GM23338 (cell line): ENCODE results near the gene CTDSPL. TPM values are rescaled to one million over a fixed set of nuclear protein-coding genes. Genes with fewer than 3 reads are reported as not detected.

Source experiments
- ATAC-seq: fragments of 200-7000 bp; cut with Tn5 transposase; 3 replicates; pipeline ENCODE4 v1.9.1; 2020
- DNase-seq: peaks from one replicate; pipeline ENCODE4 v3.0.0-alpha.2; 2015; ENCODE audit warnings: low spot score
- H2AFZ ChIP-seq: fragments of 200-600 bp; sonication (generic); 2 replicates; pipeline ENCODE4 v1.8.0; 2016; ENCODE audit warnings: antibody characterized with exemption, mild to moderate bottlenecking, moderate library complexity
- H3F3A ChIP-seq: fragments of 200-600 bp; sonication (generic); replicated peaks from 2 replicates; pipeline ENCODE4 v1.8.0; 2017; ENCODE audit warnings: antibody characterized with exemption, mixed run types, low read depth
- H3K27ac ChIP-seq: fragments of 200-600 bp; sonication (generic); 2 replicates; pipeline ENCODE4 v1.6.1; 2016; ENCODE audit warnings: low read depth
- H3K27me3 ChIP-seq: fragments of 200-600 bp; sonication (generic); 2 replicates; pipeline ENCODE4 v1.8.0; 2016; ENCODE audit warnings: mild to moderate bottlenecking, mixed run types, moderate library complexity; ENCODE audit not compliant: insufficient read depth
- H3K36me3 ChIP-seq: fragments of 200-600 bp; sonication (generic); 2 replicates; pipeline ENCODE4 v1.8.0; 2016; ENCODE audit warnings: mild to moderate bottlenecking; ENCODE audit not compliant: insufficient read depth
- H3K4me1 ChIP-seq: fragments of 200-600 bp; sonication (generic); 2 replicates; pipeline ENCODE4 v1.8.0; 2016; ENCODE audit warnings: mild to moderate bottlenecking, moderate library complexity; ENCODE audit not compliant: insufficient read depth
- H3K4me2 ChIP-seq: fragments of 200-600 bp; sonication (generic); 2 replicates; pipeline ENCODE4 v1.7.1; 2017; ENCODE audit warnings: mixed run types
- H3K4me3 ChIP-seq: fragments of 200-600 bp; sonication (generic); 2 replicates; pipeline ENCODE4 v1.6.1; 2016; ENCODE audit warnings: mixed run types
- H3K79me2 ChIP-seq: fragments of 200-600 bp; sonication (generic); replicated peaks from 2 replicates; pipeline ENCODE4 v1.8.0; 2017; ENCODE audit warnings: mild to moderate bottlenecking; ENCODE audit not compliant: insufficient read depth
- H3K9me2 ChIP-seq: fragments of 200-600 bp; sonication (generic); 2 replicates; pipeline ENCODE4 v1.8.0; 2017; ENCODE audit not compliant: insufficient read depth
- H4K20me1 ChIP-seq: fragments of 200-600 bp; sonication (generic); replicated peaks from 2 replicates; pipeline ENCODE4 v1.8.0; 2017; ENCODE audit warnings: mild to moderate bottlenecking; ENCODE audit not compliant: insufficient read depth
- H3K27ac Mint-ChIP-seq: 2 replicates; pipeline ENCODE4 v1.8.0; 2020; ENCODE audit warnings: inconsistent platforms, mild to moderate bottlenecking, moderate library complexity, mixed read lengths
- H3K27me3 Mint-ChIP-seq: 3 replicates; pipeline ENCODE4 v1.8.0; 2022; ENCODE audit warnings: low read depth, mild to moderate bottlenecking, moderate library complexity, mixed read lengths, inconsistent platforms; ENCODE audit not compliant: insufficient read depth, poor library complexity
- H3K36me3 Mint-ChIP-seq: 3 replicates; pipeline ENCODE4 v1.8.0; 2021; ENCODE audit warnings: low read depth, mild to moderate bottlenecking, inconsistent platforms, moderate library complexity, mixed read lengths
- H3K4me1 Mint-ChIP-seq: 3 replicates; pipeline ENCODE4 v1.8.0; 2020; ENCODE audit warnings: mild to moderate bottlenecking, inconsistent platforms, mixed read lengths
- H3K4me3 Mint-ChIP-seq: 3 replicates; pipeline ENCODE4 v1.8.0; 2021; ENCODE audit warnings: moderate library complexity, mild to moderate bottlenecking, inconsistent platforms, mixed read lengths
- H3K9me3 Mint-ChIP-seq: 3 replicates; pipeline ENCODE4 v1.8.0; 2020; ENCODE audit warnings: moderate library complexity, mild to moderate bottlenecking, inconsistent platforms, mixed read lengths
- CREB1 ChIP-seq: fragments of 250-450 bp; sonication (Bioruptor Pico); IDR thresholded peaks from 2 replicates; pipeline ENCODE4 v1.5.0; 2020; ENCODE audit warnings: low read depth, mild to moderate bottlenecking, moderate library complexity
- EZH2 ChIP-seq: fragments of 200-600 bp; sonication (generic); IDR thresholded peaks from one replicate; pipeline ENCODE4 v1.8.0; 2017; ENCODE audit warnings: antibody characterized with exemption, mild to moderate bottlenecking, low read depth; ENCODE audit not compliant: unreplicated experiment
- NANOG ChIP-seq: IDR thresholded peaks from 2 replicates; pipeline ENCODE4 v1.6.1; 2016; ENCODE audit warnings: antibody characterized with exemption, borderline replicate concordance
- POLR2AphosphoS5 ChIP-seq: IDR thresholded peaks from 2 replicates; pipeline ENCODE4 v1.6.1; 2016; ENCODE audit warnings: antibody characterized with exemption, low read depth
- STAT1 ChIP-seq: IDR thresholded peaks from one replicate; pipeline ENCODE4 v1.6.1; 2016; ENCODE audit warnings: antibody characterized with exemption; ENCODE audit not compliant: unreplicated experiment
- ZNF114 ChIP-seq: fragments of 250-450 bp; sonication (Bioruptor Pico); IDR thresholded peaks from 2 replicates; pipeline ENCODE4 v1.5.0; 2020; ENCODE audit warnings: mild to moderate bottlenecking, moderate library complexity
- polyA plus RNA-seq: library from polyadenylated mRNA; unstranded; fragments of >200 nt; fragmentation: Nextera tagmentation; extraction: Ambion mirVana; gene quantifications from 2 replicates; pipeline ENCODE4 v1.2.1, GENCODE V29; 2016
- total RNA-seq: library from RNA; depleted of rRNA; stranded (reverse); fragments of >200 nt; shearing (Covaris generic); gene quantifications from 2 replicates; pipeline ENCODE4 v1.2.3, GENCODE V29; 2014
- TF ChIP-seq, protein P1 (sequence below): fragments of 250-450 bp; sonication (Bioruptor Pico); IDR thresholded peaks from 2 replicates; pipeline ENCODE4 v1.5.0; 2020; ENCODE audit warnings: mild to moderate bottlenecking, moderate library complexity
- TF ChIP-seq, protein P2 (sequence below), 2 experiments: fragments of 200-600 bp in 1 of 2; sonication (generic) in 1 of 2; conservative IDR thresholded peaks; 2 replicates each; pipeline versions ENCODE4 v1.5.1 to v1.6.1; 2016 to 2017; ENCODE audit warnings: antibody characterized with exemption in 2 of 2, low read depth in 2 of 2, mild to moderate bottlenecking in 2 of 2, moderate library complexity in 1 of 2

Gene CTDSPL
- total and polyA plus RNA-seq, 2 experiments from 2014 or later: 23.2 to 42.0 TPM

DNA sequence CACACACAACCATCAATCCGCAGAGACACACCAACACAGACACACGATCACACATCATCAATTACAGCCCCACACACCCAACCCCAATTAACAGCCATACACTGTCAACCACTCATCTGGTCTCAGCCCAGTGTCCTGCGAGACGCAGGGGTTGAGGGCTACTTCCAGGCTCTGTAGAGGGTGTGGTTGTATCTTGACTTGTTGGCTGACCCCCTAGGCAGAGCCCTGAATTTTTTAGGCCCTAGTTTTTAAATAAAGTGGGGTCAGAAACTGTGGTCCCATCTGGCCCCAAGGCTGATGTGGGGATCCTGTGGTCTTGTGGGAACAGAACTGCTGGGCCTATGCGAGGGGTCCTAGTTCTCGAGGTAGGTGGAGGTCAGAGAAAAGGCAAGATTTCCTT lies 138.2 kb downstream of the CTDSPL start (continued):
- TF ChIP-seq, protein P1, sequence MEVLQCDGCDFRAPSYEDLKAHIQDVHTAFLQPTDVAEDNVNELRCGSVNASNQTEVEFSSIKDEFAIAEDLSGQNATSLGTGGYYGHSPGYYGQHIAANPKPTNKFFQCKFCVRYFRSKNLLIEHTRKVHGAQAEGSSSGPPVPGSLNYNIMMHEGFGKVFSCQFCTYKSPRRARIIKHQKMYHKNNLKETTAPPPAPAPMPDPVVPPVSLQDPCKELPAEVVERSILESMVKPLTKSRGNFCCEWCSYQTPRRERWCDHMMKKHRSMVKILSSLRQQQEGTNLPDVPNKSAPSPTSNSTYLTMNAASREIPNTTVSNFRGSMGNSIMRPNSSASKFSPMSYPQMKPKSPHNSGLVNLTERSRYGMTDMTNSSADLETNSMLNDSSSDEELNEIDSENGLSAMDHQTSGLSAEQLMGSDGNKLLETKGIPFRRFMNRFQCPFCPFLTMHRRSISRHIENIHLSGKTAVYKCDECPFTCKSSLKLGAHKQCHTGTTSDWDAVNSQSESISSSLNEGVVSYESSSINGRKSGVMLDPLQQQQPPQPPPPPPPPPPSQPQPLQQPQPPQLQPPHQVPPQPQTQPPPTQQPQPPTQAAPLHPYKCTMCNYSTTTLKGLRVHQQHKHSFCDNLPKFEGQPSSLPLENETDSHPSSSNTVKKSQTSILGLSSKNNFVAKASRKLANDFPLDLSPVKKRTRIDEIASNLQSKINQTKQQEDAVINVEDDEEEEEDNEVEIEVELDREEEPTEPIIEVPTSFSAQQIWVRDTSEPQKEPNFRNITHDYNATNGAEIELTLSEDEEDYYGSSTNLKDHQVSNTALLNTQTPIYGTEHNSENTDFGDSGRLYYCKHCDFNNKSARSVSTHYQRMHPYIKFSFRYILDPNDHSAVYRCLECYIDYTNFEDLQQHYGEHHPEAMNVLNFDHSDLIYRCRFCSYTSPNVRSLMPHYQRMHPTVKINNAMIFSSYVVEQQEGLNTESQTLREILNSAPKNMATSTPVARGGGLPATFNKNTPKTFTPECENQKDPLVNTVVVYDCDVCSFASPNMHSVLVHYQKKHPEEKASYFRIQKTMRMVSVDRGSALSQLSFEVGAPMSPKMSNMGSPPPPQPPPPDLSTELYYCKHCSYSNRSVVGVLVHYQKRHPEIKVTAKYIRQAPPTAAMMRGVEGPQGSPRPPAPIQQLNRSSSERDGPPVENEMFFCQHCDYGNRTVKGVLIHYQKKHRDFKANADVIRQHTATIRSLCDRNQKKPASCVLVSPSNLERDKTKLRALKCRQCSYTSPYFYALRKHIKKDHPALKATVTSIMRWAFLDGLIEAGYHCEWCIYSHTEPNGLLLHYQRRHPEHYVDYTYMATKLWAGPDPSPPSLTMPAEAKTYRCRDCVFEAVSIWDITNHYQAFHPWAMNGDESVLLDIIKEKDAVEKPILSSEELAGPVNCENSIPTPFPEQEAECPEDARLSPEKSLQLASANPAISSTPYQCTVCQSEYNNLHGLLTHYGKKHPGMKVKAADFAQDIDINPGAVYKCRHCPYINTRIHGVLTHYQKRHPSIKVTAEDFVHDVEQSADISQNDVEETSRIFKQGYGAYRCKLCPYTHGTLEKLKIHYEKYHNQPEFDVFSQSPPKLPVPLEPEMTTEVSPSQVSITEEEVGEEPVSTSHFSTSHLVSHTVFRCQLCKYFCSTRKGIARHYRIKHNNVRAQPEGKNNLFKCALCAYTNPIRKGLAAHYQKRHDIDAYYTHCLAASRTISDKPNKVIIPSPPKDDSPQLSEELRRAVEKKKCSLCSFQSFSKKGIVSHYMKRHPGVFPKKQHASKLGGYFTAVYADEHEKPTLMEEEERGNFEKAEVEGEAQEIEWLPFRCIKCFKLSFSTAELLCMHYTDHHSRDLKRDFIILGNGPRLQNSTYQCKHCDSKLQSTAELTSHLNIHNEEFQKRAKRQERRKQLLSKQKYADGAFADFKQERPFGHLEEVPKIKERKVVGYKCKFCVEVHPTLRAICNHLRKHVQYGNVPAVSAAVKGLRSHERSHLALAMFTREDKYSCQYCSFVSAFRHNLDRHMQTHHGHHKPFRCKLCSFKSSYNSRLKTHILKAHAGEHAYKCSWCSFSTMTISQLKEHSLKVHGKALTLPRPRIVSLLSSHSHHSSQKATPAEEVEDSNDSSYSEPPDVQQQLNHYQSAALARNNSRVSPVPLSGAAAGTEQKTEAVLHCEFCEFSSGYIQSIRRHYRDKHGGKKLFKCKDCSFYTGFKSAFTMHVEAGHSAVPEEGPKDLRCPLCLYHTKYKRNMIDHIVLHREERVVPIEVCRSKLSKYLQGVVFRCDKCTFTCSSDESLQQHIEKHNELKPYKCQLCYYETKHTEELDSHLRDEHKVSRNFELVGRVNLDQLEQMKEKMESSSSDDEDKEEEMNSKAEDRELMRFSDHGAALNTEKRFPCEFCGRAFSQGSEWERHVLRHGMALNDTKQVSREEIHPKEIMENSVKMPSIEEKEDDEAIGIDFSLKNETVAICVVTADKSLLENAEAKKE: no peak
- TF ChIP-seq EZH2: no peak

DNA sequence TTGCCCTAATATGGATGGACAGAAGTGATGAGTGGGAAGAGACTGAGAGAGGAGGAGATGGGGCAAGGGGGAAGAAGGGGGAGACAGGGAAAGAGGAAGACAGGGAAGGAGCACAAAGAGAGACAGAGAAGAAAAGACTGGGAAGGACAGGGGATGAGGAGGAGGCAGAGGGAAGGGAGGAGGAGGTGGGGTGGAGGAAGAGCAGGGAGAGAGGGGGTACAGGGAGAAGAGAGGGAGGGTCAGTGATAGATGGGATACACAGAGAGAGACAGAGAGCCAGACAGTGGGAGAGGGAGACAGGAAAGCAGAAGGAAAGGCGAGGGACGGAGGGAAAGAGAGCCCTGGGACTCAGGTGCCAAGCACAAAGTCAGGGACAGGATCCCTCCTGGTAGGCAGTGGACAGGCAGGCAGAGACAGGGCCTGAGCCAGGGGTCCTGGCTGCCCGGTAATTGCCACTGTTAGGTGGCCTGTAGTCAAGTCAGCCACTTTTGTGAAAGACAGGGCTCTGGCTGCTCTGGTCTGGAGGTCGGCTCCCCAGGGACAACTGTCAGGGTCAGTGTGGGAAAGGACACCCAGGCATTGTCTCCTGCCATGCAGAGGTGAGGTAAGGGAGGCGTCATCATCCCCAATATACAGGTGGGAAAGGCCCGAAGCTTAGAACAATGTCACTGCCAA lies 138.7 kb downstream of the CTDSPL start:
- no peak for ATAC-seq
- Histone ChIP-seq H3K27ac (no peak overlapping the region), H3K36me3 (no peaks in the 10 kb centered on the region), H4K20me1 (no peaks in the 10 kb centered on the region), H3K79me2 (no peaks in the 10 kb centered on the region), H3K9me2 (no peaks in the 10 kb centered on the region), H3K4me3 (no peak overlapping the region), H3K4me2 (no peak overlapping the region), H2AFZ (no peak overlapping the region), H3K27me3 (no peaks in the 10 kb centered on the region; the same call in 1 of the 2 replicates), H3F3A (no peaks in the 10 kb centered on the region), H3K4me1 (peaks cover 7% of the 10 kb centered on the region)
- DNase-seq: no peak
- Mint-ChIP-seq H3K4me3 (no peak overlapping the region), H3K27me3 (peaks cover 15% of the 10 kb centered on the region), H3K9me3 (no peaks in the 10 kb centered on the region), H3K36me3 (peaks cover 3% of the 10 kb centered on the region; the same call in 1 of the 3 replicates), H3K27ac (no peak overlapping the region), H3K4me1 (peaks cover 15% of the 10 kb centered on the region)
- no peak for TF ChIP-seq ZNF114 (CRISPR knock-in tag)
- TF ChIP-seq, protein P2, sequence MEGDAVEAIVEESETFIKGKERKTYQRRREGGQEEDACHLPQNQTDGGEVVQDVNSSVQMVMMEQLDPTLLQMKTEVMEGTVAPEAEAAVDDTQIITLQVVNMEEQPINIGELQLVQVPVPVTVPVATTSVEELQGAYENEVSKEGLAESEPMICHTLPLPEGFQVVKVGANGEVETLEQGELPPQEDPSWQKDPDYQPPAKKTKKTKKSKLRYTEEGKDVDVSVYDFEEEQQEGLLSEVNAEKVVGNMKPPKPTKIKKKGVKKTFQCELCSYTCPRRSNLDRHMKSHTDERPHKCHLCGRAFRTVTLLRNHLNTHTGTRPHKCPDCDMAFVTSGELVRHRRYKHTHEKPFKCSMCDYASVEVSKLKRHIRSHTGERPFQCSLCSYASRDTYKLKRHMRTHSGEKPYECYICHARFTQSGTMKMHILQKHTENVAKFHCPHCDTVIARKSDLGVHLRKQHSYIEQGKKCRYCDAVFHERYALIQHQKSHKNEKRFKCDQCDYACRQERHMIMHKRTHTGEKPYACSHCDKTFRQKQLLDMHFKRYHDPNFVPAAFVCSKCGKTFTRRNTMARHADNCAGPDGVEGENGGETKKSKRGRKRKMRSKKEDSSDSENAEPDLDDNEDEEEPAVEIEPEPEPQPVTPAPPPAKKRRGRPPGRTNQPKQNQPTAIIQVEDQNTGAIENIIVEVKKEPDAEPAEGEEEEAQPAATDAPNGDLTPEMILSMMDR (conservative IDR thresholded peaks at IDR 0.05; ENCODE audit: low read depth in 2 of 2): no peak
- TF ChIP-seq STAT1: no peak
- no peak for TF ChIP-seq CREB1 (CRISPR knock-in tag)
- TF ChIP-seq POLR2AphosphoS5: no peak
- no peak for TF ChIP-seq NANOG
